HEK293 (cell line): ENCODE data around the gene EPHX1.
A peak's percentile ranks its signal among the peaks of the same experiment; 100 is the strongest.
"Not testable (repeated sequence)": the region's sequence is repeated elsewhere in the genome, so short reads cannot be mapped to it uniquely, and the experiment has no call there.

Source experiments
- CTCF ChIA-PET: fragments of 350-600 bp; formaldehyde crosslinking; extraction: SDS; loops from one replicate; lab custom pipeline; 2021; ENCODE audit warnings: antibody characterized with exemption; lab: Yijun Ruan, JAX
- POLR2A ChIA-PET: fragments of 300-600 bp; formaldehyde crosslinking; extraction: SDS; loops from one replicate; lab custom pipeline; 2020; ENCODE audit warnings: antibody characterized with exemption, inconsistent platforms; lab: Yijun Ruan, JAX
- H3K27ac ChIP-seq: fragments of 200-500 bp; sonication (Bioruptor generic); 2 replicates; pipeline ENCODE4 v1.5.1; 2014; ENCODE audit warnings: low read depth, low read length, control low read depth, inconsistent platforms; ENCODE audit errors: extremely low read depth
- H3K36me3 ChIP-seq, 2 experiments: fragments of 200-500 bp in 1 of 2; sonication (Bioruptor generic) in 1 of 2; 1 replicate in 1 of 2; 2 replicates in 1 of 2; pipeline ENCODE4 v1.5.1; 2014 to 2017; ENCODE audit warnings: inconsistent platforms in 2 of 2, low read length in 2 of 2; ENCODE audit not compliant: control insufficient read depth in 2 of 2, insufficient read depth in 1 of 2
- H3K4me1 ChIP-seq: fragments of 200-500 bp; sonication (Bioruptor generic); 2 replicates; pipeline ENCODE4 v1.5.1; 2014; ENCODE audit warnings: mild to moderate bottlenecking, low read length, inconsistent platforms; ENCODE audit not compliant: control insufficient read depth, insufficient read depth
- H3K4me3 ChIP-seq: 2 replicates; pipeline ENCODE4 v1.5.1; 2011; ENCODE audit warnings: low read depth, mild to moderate bottlenecking, control low read depth, low read length, moderate library complexity
- H3K9me3 ChIP-seq: fragments of 200-500 bp; sonication (Bioruptor generic); 2 replicates; pipeline ENCODE4 v1.5.1; 2014; ENCODE audit warnings: low read depth, low read length, inconsistent platforms; ENCODE audit not compliant: control insufficient read depth, insufficient read depth
- KLF16 ChIP-seq: fragments of 450-650 bp; formaldehyde crosslinking; IDR thresholded peaks from 2 replicates; pipeline ENCODE4 v1.5.1; 2017; ENCODE audit warnings: missing biosample characterization, missing genetic modification characterization
- KLF17 ChIP-seq: fragments of 450-650 bp; formaldehyde crosslinking; IDR thresholded peaks from 2 replicates; pipeline ENCODE4 v1.5.1; 2016; ENCODE audit warnings: missing biosample characterization, missing genetic modification characterization
- PRDM2 ChIP-seq: fragments of 450-650 bp; formaldehyde crosslinking; IDR thresholded peaks from 2 replicates; pipeline ENCODE4 v1.5.1; 2016; ENCODE audit warnings: missing biosample characterization, missing genetic modification characterization, borderline replicate concordance
- SCRT2 ChIP-seq: fragments of 450-650 bp; formaldehyde crosslinking; IDR thresholded peaks from 2 replicates; pipeline ENCODE4 v1.5.1; 2016; ENCODE audit warnings: missing biosample characterization, missing genetic modification characterization
- ZBTB20 ChIP-seq: fragments of 450-650 bp; formaldehyde crosslinking; IDR thresholded peaks from 2 replicates; pipeline ENCODE4 v1.5.1; 2016; ENCODE audit warnings: missing biosample characterization, missing genetic modification characterization
- ZFP69B ChIP-seq: fragments of 450-650 bp; formaldehyde crosslinking; IDR thresholded peaks from 2 replicates; pipeline ENCODE4 v1.5.1; 2016; ENCODE audit warnings: missing biosample characterization, missing genetic modification characterization
- ZNF132 ChIP-seq: fragments of 450-650 bp; formaldehyde crosslinking; IDR thresholded peaks from 2 replicates; pipeline ENCODE4 v1.5.1; 2017; ENCODE audit warnings: missing biosample characterization, missing genetic modification characterization, borderline replicate concordance
- ZNF140 ChIP-seq: fragments of 450-650 bp; formaldehyde crosslinking; IDR thresholded peaks from 2 replicates; pipeline ENCODE4 v1.5.1; 2016; ENCODE audit warnings: missing biosample characterization, missing genetic modification characterization
- ZNF24 ChIP-seq: fragments of 450-650 bp; formaldehyde crosslinking; IDR thresholded peaks from 2 replicates; pipeline ENCODE4 v1.5.1; 2016; ENCODE audit warnings: missing biosample characterization, missing genetic modification characterization
- ZNF362 ChIP-seq: fragments of 450-650 bp; formaldehyde crosslinking; IDR thresholded peaks from 2 replicates; pipeline ENCODE4 v1.5.1; 2016; ENCODE audit warnings: missing biosample characterization, missing genetic modification characterization
- ZNF701 ChIP-seq: fragments of 450-650 bp; formaldehyde crosslinking; IDR thresholded peaks from 2 replicates; pipeline ENCODE4 v1.5.1; 2016; ENCODE audit warnings: missing biosample characterization, missing genetic modification characterization
- ZNF707 ChIP-seq: fragments of 450-650 bp; formaldehyde crosslinking; IDR thresholded peaks from 2 replicates; pipeline ENCODE4 v1.5.1; 2016; ENCODE audit warnings: missing biosample characterization, missing genetic modification characterization

Gene EPHX1

GRCh38 chr1:225777583-225778336, 32.2 kb upstream of the EPHX1 start, which contains the start of gene SRP9 (continued):
- TF ChIP-seq ZNF132 (no peak), PRDM2 (tag by site-specific recombination) (no peak), ZFP69B (peak; percentile 70)

GRCh38 chr1:225778337-225778669, 31.6 kb upstream of the EPHX1 start:
- Histone ChIP-seq H3K4me1 (peaks cover 12% of the 10 kb centered on the region), H3K27ac (peak overlapping the region; percentile 95), H3K4me3 (peak overlapping the region; percentile 76), H3K36me3 (peaks cover 20 to 31% of the 10 kb centered on the region in 2 experiments), H3K9me3 (no peaks in the 10 kb centered on the region)
- POLR2A ChIA-PET: interaction anchor here (0.6 to 2.9 kb wide), 33 partner anchors 10 to 323 kb away, joined by 3 to 46 read pairs (median 5); partner anchors contain the start of genes ENAH, EPHX1, PYCR2 and TMEM63A
- CTCF ChIA-PET: interaction anchor here (0.6 to 25.5 kb wide), 41 partner anchors 8 to 418 kb away, joined by 3 to 567 read pairs (median 4); partner anchors contain the start of genes ENAH and EPHX1
- TF ChIP-seq ZNF140 (tag by site-specific recombination) (no peak), KLF17 (tag by site-specific recombination) (no peak), ZNF24 (tag by site-specific recombination) (no peak), KLF16 (tag by site-specific recombination) (no peak), ZNF707 (no peak), ZNF701 (tag by site-specific recombination) (no peak)

GRCh38 chr1:225779165-225779564, 30.8 kb upstream of the EPHX1 start:
- TF ChIP-seq SCRT2 (tag by site-specific recombination) (0 out of 2 replicates have a peak, but pooled peaks have one; percentile 28), ZBTB20 (tag by site-specific recombination) (0 out of 2 replicates have a peak, but pooled peaks have one; percentile 23), ZNF362 (tag by site-specific recombination) (0 out of 2 replicates have a peak, but pooled peaks have one; percentile 38)
- TF ChIP-seq, all 188 proteins: peak for 3; not testable (repeated sequence) for 185
- Histone ChIP-seq H3K4me1 (peaks cover 12% of the 10 kb centered on the region), H3K36me3 (peaks cover 29 to 40% of the 10 kb centered on the region in 2 experiments), H3K4me3 (peak overlapping the region; percentile 76)
- H3K27ac ChIP-seq, H3K9me3 ChIP-seq: not testable (repeated sequence)
- ChIA-PET POLR2A (interaction anchor here (0.6 to 2.9 kb wide), 10 partner anchors 16 to 332 kb away, joined by 3 to 38 read pairs (median 5); partner anchors contain the start of genes PYCR2 and TMEM63A), CTCF (interaction anchor here (0.6 to 25.5 kb wide), 20 partner anchors 9 to 313 kb away, joined by 3 to 567 read pairs (median 4); no protein-coding TSS in a partner anchor)
